Lung (tissue), 12 donors: ENCODE measurements around the gene TCF12. TPM values are rescaled to one million over a fixed set of nuclear protein-coding genes. Genes with fewer than 3 reads are reported as not detected.
A peak's percentile ranks its signal among the peaks of the same experiment; 100 is the strongest.

Experiments
- ATAC-seq: fragments of 200-7000 bp; cut with Tn5 transposase; one replicate; pipeline ENCODE4 v1.9.1; 2020; ENCODE audit warnings: moderate number of reproducible peaks; ENCODE audit not compliant: insufficient read depth, low FRiP score
- DNase-seq, 3 donors: peaks; one replicate each; pipeline ENCODE4 v3.0.0-alpha.2; 2013 to 2017
- H3K27ac ChIP-seq, 2 donors: one replicate each; pipeline ENCODE4 v1.5.1; 2013; ENCODE audit warnings: mild to moderate bottlenecking in 2 of 2, moderate library complexity in 2 of 2, control low read depth in 1 of 2, inconsistent platforms in 1 of 2, low read depth in 1 of 2, low read length in 1 of 2
- H3K27me3 ChIP-seq, 3 donors: one replicate each; pipeline ENCODE4 v1.5.1; 2013; ENCODE audit warnings: low read length in 2 of 3; ENCODE audit not compliant: control insufficient read depth in 3 of 3, insufficient read depth in 3 of 3
- H3K36me3 ChIP-seq, 4 donors: one replicate each; pipeline ENCODE4 v1.5.1; 2013; ENCODE audit warnings: low read length in 4 of 4, mild to moderate bottlenecking in 1 of 4, moderate library complexity in 1 of 4; ENCODE audit not compliant: control insufficient read depth in 4 of 4, insufficient read depth in 4 of 4
- H3K4me1 ChIP-seq, 5 donors: one replicate each; pipeline ENCODE4 v1.5.1; 2013; ENCODE audit warnings: low read length in 5 of 5, mild to moderate bottlenecking in 2 of 5, moderate library complexity in 1 of 5; ENCODE audit not compliant: control insufficient read depth in 5 of 5, insufficient read depth in 5 of 5
- H3K4me3 ChIP-seq: one replicate; pipeline ENCODE4 v1.5.1; 2013; ENCODE audit warnings: mild to moderate bottlenecking, control low read depth, moderate library complexity
- H3K9ac ChIP-seq, 2 donors: one replicate each; pipeline ENCODE4 v1.5.1; 2013; ENCODE audit warnings: low read length in 2 of 2, control low read depth in 1 of 2; ENCODE audit not compliant: insufficient read depth in 1 of 2
- H3K9me3 ChIP-seq, 4 donors: one replicate each; pipeline ENCODE4 v1.5.1; 2013; ENCODE audit warnings: low read length in 3 of 4, mild to moderate bottlenecking in 1 of 4, moderate library complexity in 1 of 4; ENCODE audit not compliant: control insufficient read depth in 4 of 4, insufficient read depth in 3 of 4
- WGBS, 2 donors: extraction: QIAGEN DNeasy Blood & Tissue Kit; methylation state at CpG; one replicate each; pipeline ENCODE4 v1.1.7; 2013; 5-methylcytosine and 5-hydroxymethylcytosine counted together
- polyA plus RNA-seq, 2 donors: library from polyadenylated mRNA; stranded (reverse); fragments of 200-250 nt; gene quantifications; one replicate each; pipeline ENCODE4 v1.2.1, GENCODE V29; 2013
- total RNA-seq, 2 donors: library from RNA; depleted of rRNA in 1 of 2; stranded (reverse); fragments of >200 nt in 1 of 2; gene quantifications; one replicate each; pipeline ENCODE4 v1.2.1, GENCODE V29; 2014 to 2021
- TF ChIP-seq, protein P1 (sequence below): IDR thresholded peaks from 2 replicates; pipeline ENCODE4 v1.5.1; 2012; ENCODE audit warnings: mild to moderate bottlenecking; ENCODE audit errors: control extremely low read depth, extremely low read depth
- donor health status: control.
- donor health status: control.
- donor health status: Bipolar disorder and iron deficiency.
- donor health status: healthy.
- donor health status: DM: yes; HTN: yes; CAD: no.

TCF12 gene
- total and polyA plus RNA-seq, 4 donors: 9.6 to 314 (median 56.3) TPM

DNA sequence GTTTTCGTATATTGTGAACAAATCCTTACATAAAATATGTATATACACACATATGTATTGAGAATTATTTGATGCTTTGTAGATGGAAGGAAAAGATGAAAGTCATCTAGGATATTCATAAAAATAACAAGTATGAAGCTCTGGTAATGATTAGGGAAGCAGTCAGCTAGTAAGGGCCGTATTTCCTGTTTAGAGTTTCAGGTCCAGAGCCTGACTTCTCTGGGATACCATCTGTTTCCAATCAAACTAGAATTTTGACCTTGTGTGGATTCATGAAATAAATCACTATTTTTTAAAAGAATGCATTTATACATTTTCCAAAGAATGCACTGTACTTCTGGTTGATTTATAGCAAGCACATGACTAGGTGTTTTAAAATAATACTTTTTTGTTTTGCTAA is 301.8 kb downstream of the TCF12 start:
- Histone ChIP-seq H3K27ac (no peak overlapping the region), H3K4me1 (peaks cover 0 to 69% (median 15%) of the 10 kb centered on the region in 5 donors), H3K9ac (no peak overlapping the region), H3K27me3 (no peaks in the 10 kb centered on the region), H3K9me3 (no peaks in the 10 kb centered on the region), H3K36me3 (no peaks in the 10 kb centered on the region), H3K4me3 (no peak overlapping the region)
- WGBS, 2 donors: 61 to 67% methylated on average over 2 of the region's 2 CpGs
- ATAC-seq (no peak), DNase-seq (peak in 2 of 3 donors; percentile 77 to 80)
- TF ChIP-seq, protein P1, sequence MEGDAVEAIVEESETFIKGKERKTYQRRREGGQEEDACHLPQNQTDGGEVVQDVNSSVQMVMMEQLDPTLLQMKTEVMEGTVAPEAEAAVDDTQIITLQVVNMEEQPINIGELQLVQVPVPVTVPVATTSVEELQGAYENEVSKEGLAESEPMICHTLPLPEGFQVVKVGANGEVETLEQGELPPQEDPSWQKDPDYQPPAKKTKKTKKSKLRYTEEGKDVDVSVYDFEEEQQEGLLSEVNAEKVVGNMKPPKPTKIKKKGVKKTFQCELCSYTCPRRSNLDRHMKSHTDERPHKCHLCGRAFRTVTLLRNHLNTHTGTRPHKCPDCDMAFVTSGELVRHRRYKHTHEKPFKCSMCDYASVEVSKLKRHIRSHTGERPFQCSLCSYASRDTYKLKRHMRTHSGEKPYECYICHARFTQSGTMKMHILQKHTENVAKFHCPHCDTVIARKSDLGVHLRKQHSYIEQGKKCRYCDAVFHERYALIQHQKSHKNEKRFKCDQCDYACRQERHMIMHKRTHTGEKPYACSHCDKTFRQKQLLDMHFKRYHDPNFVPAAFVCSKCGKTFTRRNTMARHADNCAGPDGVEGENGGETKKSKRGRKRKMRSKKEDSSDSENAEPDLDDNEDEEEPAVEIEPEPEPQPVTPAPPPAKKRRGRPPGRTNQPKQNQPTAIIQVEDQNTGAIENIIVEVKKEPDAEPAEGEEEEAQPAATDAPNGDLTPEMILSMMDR: no peak

DNA sequence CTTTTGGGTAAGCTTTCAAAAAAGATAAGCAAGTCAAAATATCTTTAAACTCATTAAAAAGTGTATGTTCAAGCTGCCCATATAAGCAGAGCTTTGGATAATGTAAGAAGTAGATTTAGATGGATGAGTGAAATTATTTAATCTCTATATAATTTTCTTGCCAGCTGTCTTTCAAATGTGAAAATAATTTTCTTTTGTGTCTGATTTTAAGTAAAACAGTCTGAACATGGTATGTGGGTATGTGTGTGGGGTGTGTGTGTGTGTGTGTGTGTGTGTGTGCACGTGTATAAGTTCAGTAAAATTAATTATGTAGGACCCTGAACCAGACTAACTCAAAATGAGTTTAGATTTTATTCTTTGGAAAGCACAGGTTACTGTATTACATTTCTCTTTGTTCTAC is 302.7 kb downstream of the TCF12 start:
- DNase-seq (peak in 1 of 3 donors; percentile 48), ATAC-seq (no peak)
- TF ChIP-seq, protein P1: no peak
- no peak overlapping the region for H3K27ac ChIP-seq
- no peak overlapping the region for H3K9ac ChIP-seq
- H3K27me3 ChIP-seq: no peaks in the 10 kb centered on the region
- no peaks in the 10 kb centered on the region for H3K9me3 ChIP-seq
- no peak overlapping the region for H3K4me3 ChIP-seq
- 0 to 48% methylated on average over 1 of the region's 1 CpG for WGBS, 2 donors
- H3K4me1 ChIP-seq: peaks cover 0 to 59% (median 12%) of the 10 kb centered on the region in 5 donors
- H3K36me3 ChIP-seq: no peaks in the 10 kb centered on the region

DNA sequence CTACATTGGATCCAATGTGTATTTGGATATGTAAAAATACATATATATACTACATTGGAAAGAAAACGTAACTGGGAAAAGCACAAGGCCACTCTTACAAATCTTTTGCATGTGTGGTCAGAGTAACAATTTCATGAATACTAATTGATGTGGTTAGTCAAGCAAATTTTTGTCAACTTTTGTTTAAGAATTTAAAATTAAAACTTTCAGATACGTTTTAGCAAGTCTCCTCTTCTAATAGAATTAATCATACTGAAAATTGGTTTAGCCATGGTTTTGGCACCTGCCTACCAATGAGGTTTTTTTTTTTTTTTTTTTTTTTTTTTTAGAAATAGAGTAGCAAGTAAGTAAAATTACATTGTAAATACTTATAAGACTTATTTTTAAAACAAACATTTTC is 304.9 kb downstream of the TCF12 start:
- Histone ChIP-seq H3K27ac (no peak overlapping the region), H3K4me1 (peaks cover 0 to 58% (median 7%) of the 10 kb centered on the region in 5 donors), H3K9me3 (no peaks in the 10 kb centered on the region), H3K4me3 (no peak overlapping the region), H3K36me3 (no peaks in the 10 kb centered on the region), H3K9ac (no peak overlapping the region), H3K27me3 (no peaks in the 10 kb centered on the region)
- DNase-seq (no peak), ATAC-seq (no peak)
- 86 to 88% methylated on average over 2 of the region's 2 CpGs for WGBS, 2 donors
- TF ChIP-seq, protein P1: no peak

DNA sequence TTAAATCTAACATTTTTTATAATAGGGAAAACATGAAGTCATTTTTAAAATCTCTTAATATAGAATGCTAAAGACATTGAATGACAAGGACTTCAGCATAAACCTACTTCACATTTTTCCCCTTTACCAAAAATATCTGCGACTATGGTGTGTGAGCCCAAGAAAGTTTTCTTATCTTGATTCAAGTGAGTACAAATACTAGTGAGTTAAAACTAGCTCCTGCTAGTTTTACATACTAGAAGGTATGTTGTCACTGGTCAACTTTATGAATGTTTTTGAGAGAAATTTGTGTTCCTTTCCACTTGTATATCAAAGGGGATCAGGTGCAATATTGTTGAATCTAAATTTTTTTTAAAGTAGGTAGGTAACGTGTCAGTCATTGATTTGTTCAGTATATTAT is 305.4 kb downstream of the TCF12 start:
- WGBS, 2 donors: 64 to 87% methylated on average over 2 of the region's 2 CpGs
- TF ChIP-seq, protein P1: no peak
- Histone ChIP-seq H3K27me3 (no peaks in the 10 kb centered on the region), H3K9me3 (no peaks in the 10 kb centered on the region), H3K4me3 (no peak overlapping the region), H3K4me1 (peaks cover 0 to 58% (median 7%) of the 10 kb centered on the region in 5 donors), H3K36me3 (no peaks in the 10 kb centered on the region), H3K9ac (no peak overlapping the region), H3K27ac (no peak overlapping the region)
- ATAC-seq: no peak
- DNase-seq: peak in 1 of 3 donors; percentile 23
